HG02973 (cell line): Measurements from ENCODE around the gene TTC23.
"Not testable (repeated sequence)": the region's sequence is repeated elsewhere in the genome, so short reads cannot be mapped to it uniquely, and the experiment has no call there.

Source experiments
- ATAC-seq: cut with Tn5 transposase; IDR thresholded peaks from one replicate; pipeline ENCODE4 v1.9.1; 2021; ENCODE audit warnings: moderate library complexity; ENCODE audit not compliant: unreplicated experiment

The TTC23 gene

DNA sequence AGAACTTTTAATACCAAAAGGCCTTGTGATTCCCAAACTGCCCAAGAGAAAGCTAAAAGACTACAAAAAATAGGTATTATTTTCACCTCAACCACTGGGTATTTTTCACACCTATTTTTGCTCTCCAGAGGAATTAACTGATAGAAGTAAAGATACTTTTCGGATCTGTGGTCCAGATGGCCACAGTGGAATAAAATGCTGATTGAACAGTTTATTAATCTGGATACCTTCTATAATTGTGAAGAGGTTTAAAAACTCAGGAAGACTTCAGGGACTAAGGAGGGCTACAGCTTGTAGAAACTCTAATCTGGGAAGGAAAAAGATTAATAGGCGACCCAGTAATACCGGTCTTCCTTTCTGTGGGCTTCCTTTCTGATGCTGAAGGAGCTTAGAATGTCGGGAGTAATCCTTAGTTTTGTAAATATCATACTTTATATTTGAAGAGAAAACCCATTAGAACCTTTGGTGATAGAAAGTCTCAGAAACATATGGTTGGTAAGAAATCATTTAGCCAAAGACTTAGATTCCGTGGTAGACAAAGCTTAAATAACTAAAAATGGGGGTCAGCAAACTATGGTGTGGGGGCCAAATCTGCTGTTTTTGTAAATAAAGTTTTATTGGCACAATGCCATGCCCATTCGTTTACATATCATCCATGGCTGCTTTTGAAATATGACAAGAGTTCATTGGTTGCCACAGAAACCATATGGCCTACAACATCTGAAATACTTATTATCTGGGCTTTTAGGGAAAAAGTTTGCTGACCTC, 47.8 kb downstream of the TTC23 start:
- no peak for ATAC-seq

DNA sequence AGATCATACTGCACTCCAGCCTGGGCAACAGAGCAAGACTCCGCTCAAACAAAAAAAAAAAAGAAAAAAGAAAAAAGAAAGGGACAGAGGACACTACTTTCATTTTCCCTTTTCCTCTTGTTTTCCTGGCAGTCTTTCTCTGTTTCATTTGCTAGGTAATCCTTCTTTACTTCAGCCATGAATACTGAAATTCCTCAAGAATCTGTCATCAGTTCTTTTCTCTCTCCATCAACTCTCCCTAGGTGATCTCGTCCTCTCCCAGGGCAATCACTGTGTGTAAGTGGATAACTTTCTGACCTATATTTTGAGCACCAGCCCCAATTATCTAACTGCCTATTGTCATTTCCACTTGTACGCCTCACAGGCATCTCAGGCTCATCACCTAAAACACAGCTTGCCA, 51.5 kb downstream of the TTC23 start:
- no peak for ATAC-seq

DNA sequence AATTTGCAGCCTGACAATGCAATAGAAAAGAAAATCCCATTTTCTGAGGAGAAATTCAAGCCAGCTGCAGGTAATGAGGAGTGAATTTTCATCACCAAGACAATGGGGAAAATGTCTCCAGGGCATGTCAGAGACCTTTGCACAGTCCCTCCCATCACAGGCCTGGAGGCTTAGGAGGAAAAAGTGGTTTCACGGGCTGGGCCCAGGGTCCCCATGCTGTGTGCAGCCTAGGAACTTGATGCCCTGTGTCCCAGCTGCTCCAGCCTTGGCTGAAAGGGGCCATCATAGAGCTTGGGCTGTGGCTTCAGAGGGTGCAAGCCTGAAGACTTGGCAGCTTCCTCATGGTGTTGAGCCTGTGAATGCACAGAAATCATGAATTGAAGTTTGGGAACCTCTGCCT, 57.2 kb downstream of the TTC23 start:
- ATAC-seq = not testable (repeated sequence)

GRCh38 chr15:99187936-99188335, 61.4 kb downstream of the TTC23 start:
- ATAC-seq = no peak

DNA sequence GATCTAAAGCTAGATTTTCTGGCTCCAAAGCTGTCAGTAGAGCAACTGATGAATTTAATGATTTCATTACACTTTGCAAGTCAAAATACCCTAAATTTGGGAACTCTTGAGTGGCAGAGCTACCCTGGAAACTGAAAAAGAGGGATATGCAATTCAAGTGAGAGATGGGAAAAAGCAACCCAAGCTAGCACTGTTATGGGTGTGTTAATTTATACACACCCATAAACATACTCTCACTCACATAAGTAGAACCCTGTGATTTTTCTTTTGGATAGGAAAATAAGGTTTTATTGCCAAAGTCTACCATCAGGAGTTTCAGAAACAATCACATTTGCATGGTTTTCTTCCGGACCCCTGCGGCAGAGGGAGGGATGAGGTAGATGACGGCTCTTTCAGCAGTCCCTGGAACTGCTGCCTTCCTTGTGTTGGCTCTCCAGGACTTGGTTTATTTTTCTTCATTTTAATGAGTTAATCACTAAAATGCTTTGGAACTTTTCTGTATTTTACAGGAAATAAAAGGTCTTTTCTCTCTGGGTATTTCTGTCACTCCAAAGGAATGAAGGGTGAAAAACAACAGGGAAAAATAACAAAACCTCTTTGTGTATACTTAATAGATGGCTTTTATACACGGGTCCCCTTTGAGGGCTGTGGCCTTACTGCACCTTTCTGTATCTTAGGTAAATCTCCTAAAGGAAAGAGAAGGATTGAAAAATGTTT, 63.8 kb downstream of the TTC23 start:
- no peak for ATAC-seq

DNA sequence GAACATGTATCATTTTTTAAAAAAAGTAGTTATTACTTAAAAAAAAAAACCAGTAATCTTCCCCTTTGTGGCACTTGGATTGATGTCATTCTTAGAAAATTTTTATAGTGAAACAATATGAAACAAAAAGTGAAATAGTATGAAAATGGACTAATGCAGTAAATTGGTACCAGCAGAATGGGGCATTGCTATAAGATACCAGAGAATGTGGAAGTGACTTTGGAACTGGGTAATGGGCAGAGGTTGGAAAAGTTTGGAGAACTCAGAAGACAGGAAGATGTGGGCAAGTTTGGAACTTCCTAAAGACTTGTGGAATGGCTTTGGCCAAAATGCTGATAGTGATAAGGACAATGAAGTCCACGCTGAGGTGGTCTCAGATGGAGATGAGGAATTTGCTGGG, 66.6 kb downstream of the TTC23 start:
- ATAC-seq = no peak

DNA sequence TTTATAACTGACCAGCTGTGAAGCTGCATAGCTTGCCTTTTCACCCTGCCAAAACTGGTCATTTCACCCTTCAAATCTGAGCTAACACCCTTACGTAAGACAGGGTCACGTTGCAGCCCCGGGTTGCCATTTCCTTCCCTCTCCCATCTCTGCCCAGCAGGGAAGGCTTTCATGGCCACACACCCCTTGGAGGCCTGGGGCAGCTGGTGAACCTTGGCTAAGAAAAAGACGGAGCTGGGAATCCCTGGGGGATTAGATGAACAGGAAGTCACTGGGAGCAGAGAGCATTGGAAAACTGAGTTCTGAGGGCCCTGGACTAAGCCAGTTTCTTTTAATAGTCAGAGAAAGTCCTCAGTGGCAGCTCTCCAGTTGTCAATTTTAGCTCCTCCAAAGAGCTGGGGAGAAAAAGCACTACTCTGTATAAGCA, 67.8 kb downstream of the TTC23 start:
- no peak for ATAC-seq

DNA sequence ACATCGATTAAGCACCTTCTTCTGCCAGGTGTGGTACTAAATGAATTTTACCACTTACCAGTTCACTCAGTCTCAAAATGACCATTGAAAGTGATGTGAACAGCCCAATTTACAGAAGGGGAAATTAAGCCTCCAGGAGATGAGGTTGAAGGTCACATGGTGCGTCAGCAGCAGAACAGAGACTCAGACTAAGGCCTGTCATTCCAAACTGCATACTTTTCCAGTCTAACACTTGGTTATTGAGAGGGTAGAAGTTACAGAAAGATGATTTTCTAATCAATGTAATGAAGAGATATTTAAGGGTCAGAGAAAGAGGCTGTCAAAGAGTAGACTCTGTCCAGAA, 68.4 kb downstream of the TTC23 start:
- ATAC-seq = no peak

DNA sequence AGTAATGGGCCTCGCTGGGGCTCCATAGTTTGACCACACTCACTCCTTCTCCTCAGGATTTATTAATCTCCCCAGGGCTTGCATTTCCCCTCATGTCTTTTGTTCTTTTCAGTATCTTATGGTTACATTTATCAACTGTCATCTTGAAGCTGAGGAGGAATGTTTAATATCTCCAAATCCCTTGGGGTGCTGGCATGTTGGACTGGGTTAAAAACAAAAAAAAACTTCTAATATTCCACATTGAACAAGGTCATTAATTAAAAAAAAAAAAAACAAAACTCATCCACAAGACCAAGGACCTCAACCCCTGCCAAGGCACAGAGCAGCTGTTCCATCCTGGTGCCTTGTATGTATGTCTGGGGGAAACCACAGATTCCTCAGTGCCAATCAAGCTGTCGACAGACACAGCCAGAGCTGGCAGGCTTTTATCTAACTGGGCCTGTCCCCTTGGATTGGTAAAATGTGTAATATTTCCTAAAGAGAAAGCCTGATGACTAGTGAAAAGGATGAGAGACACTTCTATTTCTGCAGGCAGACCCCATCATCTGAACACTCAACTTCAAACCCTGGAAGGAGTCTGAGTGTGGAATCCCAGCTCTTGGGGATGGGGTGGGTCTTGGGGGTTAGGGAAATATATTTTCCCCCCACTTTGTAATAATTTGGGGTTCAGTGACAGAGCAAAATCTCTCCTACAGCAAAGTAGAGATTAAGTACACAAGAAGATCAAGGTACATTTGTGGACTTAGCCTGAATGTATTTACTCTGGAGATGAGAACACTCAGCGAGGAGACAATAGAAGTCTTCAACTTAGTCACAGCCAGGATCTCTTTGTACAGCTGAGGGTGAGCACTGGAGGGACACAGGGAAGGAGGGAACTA, 69.1 kb downstream of the TTC23 start:
- ATAC-seq = no peak

GRCh38 chr15:99177679-99178078, 71.7 kb downstream of the TTC23 start:
- ATAC-seq = no peak

GRCh38 chr15:99176757-99177156, 72.6 kb downstream of the TTC23 start:
- no peak for ATAC-seq

- ATAC-seq = no peak
Observed at GRCh38 chr15:99174567-99175395, 74.6 kb downstream of the TTC23 start.

DNA sequence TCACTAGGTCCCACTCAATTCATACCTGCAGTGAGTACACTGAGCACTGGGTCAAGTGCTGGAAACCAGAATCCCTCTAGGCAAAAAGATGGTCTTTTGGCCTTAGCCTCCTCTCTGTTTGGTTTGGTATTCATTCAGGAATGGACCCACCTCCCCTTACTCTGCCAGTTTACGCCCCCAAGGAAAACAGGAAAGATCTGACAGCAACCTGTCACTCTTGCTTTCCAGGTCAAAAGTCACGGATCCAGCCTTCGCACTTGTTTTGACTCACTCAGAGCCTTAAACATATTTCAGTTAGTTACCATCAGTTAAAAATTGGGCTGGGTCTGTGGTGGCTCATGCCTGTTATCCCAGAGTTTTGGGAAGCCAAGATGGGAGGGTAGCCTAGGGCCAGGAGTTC, 76.4 kb downstream of the TTC23 start:
- no peak for ATAC-seq

DNA sequence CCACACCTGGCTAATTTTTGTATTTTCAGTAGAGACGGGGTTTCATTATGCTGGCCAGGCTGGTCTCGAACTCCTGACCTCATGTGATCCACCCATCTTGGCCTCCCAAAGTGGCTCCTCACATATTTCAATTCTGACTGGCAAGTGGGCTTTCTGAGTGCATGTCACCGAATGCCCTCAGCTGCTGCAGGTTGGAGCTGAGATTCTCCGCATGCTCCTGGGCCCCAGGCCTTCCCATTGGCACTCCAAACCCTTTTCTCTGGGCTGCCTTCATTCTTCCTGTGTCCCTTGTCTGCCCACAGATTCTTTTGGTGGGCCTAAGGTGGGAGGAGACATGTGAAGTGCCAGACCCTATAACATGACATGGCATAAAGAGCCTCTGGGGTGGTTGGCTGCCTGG, 77.2 kb downstream of the TTC23 start:
- no peak for ATAC-seq

- ATAC-seq = no peak
Observed at GRCh38 chr15:99170476-99171065, 78.8 kb downstream of the TTC23 start.

- ATAC-seq = no peak
Observed at GRCh38 chr15:99169769-99170311, 79.5 kb downstream of the TTC23 start.

DNA sequence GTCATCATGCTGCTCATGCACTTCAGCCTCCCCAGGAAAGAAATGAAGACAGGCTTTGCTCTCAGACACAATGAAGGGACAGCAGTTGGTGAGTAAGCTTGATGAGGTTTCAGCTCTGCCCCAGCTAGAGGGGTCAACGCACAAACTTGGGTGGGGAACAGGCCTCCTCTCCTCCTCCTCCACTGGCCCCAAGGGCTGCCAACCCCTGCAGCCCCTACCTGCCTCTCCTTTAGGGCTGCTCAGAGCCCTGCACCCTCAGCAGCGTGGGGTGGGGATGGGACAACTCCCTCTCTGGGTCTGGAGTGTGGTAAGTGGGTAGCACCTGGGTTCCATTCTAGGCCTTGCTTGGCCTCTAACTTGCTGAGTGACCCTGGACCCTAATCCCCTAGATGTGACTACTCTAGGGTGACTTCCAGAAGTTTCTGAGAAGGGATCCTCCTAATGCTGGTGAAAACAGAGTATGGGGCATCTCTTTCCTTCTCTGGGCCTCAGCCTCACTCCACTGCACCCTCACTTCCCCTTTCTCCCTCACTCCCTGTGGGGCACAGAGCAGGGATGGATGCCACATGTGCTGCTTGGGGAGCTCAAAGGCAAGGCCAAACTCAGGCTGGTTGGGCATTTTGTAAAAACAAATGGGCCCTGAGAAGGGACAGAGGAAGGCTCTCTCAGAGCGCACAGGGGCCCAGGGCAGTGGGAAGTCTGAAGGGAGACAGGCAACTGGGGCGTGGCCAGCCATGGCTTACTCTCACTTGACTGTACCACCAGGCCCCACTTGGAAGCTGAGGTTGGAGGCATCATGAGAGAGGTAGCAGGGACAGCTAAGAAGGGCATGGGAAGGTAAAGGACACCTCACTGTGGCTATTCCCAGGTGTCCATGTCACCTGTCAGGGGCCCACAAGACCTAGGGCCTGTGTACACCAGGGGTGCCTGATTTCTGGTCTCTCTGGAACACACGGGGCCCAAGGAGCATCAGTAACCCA, 80.5 kb downstream of the TTC23 start:
- ATAC-seq = no peak

GRCh38 chr15:99167640-99168039, 81.7 kb downstream of the TTC23 start:
- ATAC-seq = peak; percentile 43

DNA sequence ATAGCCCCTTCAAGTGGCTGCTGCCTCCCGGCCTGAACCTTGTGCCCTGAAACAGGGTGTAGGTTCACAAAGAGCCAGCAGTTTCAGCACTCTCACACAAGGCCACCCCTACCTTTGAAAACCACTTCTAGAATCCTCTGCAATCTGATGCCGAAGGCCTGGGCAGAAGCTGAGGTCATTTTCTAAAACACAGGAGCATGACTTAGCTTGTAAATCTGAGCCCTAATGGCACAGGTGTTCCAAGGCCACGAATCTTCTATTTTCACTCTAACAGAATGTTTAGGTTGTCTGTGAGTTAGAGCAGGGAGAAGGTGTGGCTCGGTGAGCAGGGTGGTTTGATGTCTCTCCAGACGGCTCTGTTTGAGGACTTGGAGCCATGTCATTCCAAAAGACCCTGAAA, 82.2 kb downstream of the TTC23 start:
- no peak for ATAC-seq
